ENCODE measurements around the gene CIRBP.

The CIRBP gene

GRCh38 chr19:1280636-1281568 lies 11.8 kb downstream of the CIRBP start:
- H3K4me3 ChIP-seq (ENCODE audit: low read depth, low read length) = no peak overlapping the region
- no peak for TF ChIP-seq CTCF (IDR thresholded peaks at IDR 0.05; ENCODE audit: low read depth, low read length, missing control alignments)
- in situ Hi-C loops (cut with HindIII; ENCODE audit: low sequenced_read_pairs) = loop anchor here (5.0 kb wide), 2 partner anchors 41 to 131 kb away; no protein-coding TSS in a partner anchor
- DNase-seq (ENCODE audit: low read depth) = no peak

- in situ Hi-C loops (cut with HindIII; ENCODE audit: low sequenced_read_pairs) = loop anchor here (5.0 kb wide), 2 partner anchors 41 to 131 kb away; no protein-coding TSS in a partner anchor
These were observed 12.6 kb downstream of the CIRBP start for GRCh38 chr19:1281569-1282287.

GRCh38 chr19:1282588-1283206 lies 13.6 kb downstream of the CIRBP start:
- no peak for TF ChIP-seq CTCF (IDR thresholded peaks at IDR 0.05; ENCODE audit: low read depth, low read length, missing control alignments)
- no peak overlapping the region for H3K4me3 ChIP-seq (ENCODE audit: low read depth, low read length)
- DNase-seq (ENCODE audit: low read depth) = no peak
- in situ Hi-C loops (cut with HindIII; ENCODE audit: low sequenced_read_pairs) = loop anchor here (5.0 kb wide), 2 partner anchors 40 to 130 kb away; no protein-coding TSS in a partner anchor

More at GRCh38 chr19:1281569-1282287, 12.6 kb downstream of the CIRBP start:
- TF ChIP-seq CTCF (IDR thresholded peaks at IDR 0.05; ENCODE audit: low read depth, low read length, missing control alignments) = no peak
- DNase-seq (ENCODE audit: low read depth) = no peak
- H3K4me3 ChIP-seq (ENCODE audit: low read depth, low read length) = no peak overlapping the region

- DNase-seq (ENCODE audit: low read depth) = no peak
- no peak for TF ChIP-seq CTCF (IDR thresholded peaks at IDR 0.05; ENCODE audit: low read depth, low read length, missing control alignments)
- in situ Hi-C loops (cut with HindIII; ENCODE audit: low sequenced_read_pairs) = loop anchor here (5.0 kb wide), 2 partner anchors 39 to 129 kb away; no protein-coding TSS in a partner anchor
- H3K4me3 ChIP-seq (ENCODE audit: low read depth, low read length) = no peak overlapping the region
These were observed 14.2 kb downstream of the CIRBP start for GRCh38 chr19:1283207-1283916.

GRCh38 chr19:1283917-1284292 lies 14.8 kb downstream of the CIRBP start:
- H3K4me3 ChIP-seq (ENCODE audit: low read depth, low read length) = no peak overlapping the region
- no peak for DNase-seq (ENCODE audit: low read depth)
- no peak for TF ChIP-seq CTCF (IDR thresholded peaks at IDR 0.05; ENCODE audit: low read depth, low read length, missing control alignments)
- in situ Hi-C loops (cut with HindIII; ENCODE audit: low sequenced_read_pairs) = loop anchor here (5.0 kb wide), 2 partner anchors 38 to 128 kb away; no protein-coding TSS in a partner anchor
